Heart left ventricle (tissue), 16 donors: Measurements from ENCODE around the gene XXYLT1. TPM values are rescaled to one million over a fixed set of nuclear protein-coding genes. Genes with fewer than 3 reads are reported as not detected.
"Not testable (repeated sequence)": the region's sequence is repeated elsewhere in the genome, so short reads cannot be mapped to it uniquely, and the experiment has no call there.

Source experiments
- ATAC-seq, 4 donors: fragments of 200-7000 bp; cut with Tn5 transposase; one replicate each; pipeline ENCODE4 v1.9.1; 2020 to 2022; ENCODE audit warnings: moderate library complexity in 4 of 4, mild to moderate bottlenecking in 3 of 4, moderate number of reproducible peaks in 1 of 4
- DNase-seq, 5 donors: peaks; one replicate each; pipeline ENCODE4 v3.0.0-alpha.2; 2020
- H3K27ac ChIP-seq, 12 donors: fragments of 200-600 bp; sonication (generic) in 4 of 12; one replicate each; pipeline versions ENCODE4 v1.5.0 to v1.8.0; 2016 to 2022; ENCODE audit warnings: mild to moderate bottlenecking in 2 of 12
- H3K27me3 ChIP-seq, 9 donors: fragments of 200-600 bp; sonication (generic) in 2 of 9; one replicate each; pipeline versions ENCODE4 v1.5.1 to v1.8.0; 2016 to 2022; ENCODE audit warnings: mild to moderate bottlenecking in 3 of 9
- H3K36me3 ChIP-seq, 9 donors: fragments of 200-600 bp; sonication (generic) in 2 of 9; one replicate each; pipeline versions ENCODE4 v1.5.0 to v1.8.0; 2018 to 2022; ENCODE audit warnings: mild to moderate bottlenecking in 2 of 9
- H3K4me1 ChIP-seq, 12 donors: fragments of 200-600 bp; sonication (generic) in 4 of 12; one replicate each; pipeline versions ENCODE4 v1.5.0 to v1.8.0; 2016 to 2022; ENCODE audit warnings: mild to moderate bottlenecking in 3 of 12
- H3K4me3 ChIP-seq, 12 donors: fragments of 200-600 bp; sonication (generic) in 4 of 12; one replicate each; pipeline versions ENCODE4 v1.5.0 to v1.8.0; 2017 to 2022; ENCODE audit warnings: mild to moderate bottlenecking in 9 of 12, moderate library complexity in 4 of 12
- H3K9me3 ChIP-seq, 12 donors: fragments of 200-600 bp; sonication (generic) in 4 of 12; one replicate each; pipeline versions ENCODE4 v1.5.0 to v1.8.0; 2016 to 2022; ENCODE audit warnings: mild to moderate bottlenecking in 1 of 12
- POLR2A ChIP-seq, 2 donors: fragments of 450-650 bp; IDR thresholded peaks; one replicate each; pipeline ENCODE4 v1.6.1; 2017; ENCODE audit warnings: antibody characterized with exemption in 2 of 2, mild to moderate bottlenecking in 2 of 2, moderate library complexity in 2 of 2
- WGBS, 4 donors: extraction: QIAGEN DNeasy Blood & Tissue Kit in 2 of 4; methylation state at CpG; one replicate each; pipeline versions ENCODE4 v1.1.5 to v1.1.7; 2013 to 2018; 5-methylcytosine and 5-hydroxymethylcytosine counted together
- intact Hi-C, 10 donors: fragments of 100-400 bp; cut with DNase I; formaldehyde crosslinking; loops; one replicate each; pipeline versions ENCODE4 v1.11.1 to v1.14.2; 2022
- polyA plus RNA-seq, 2 donors: library from polyadenylated mRNA; stranded (reverse); fragments of 200-250 nt; gene quantifications; one replicate each; pipeline ENCODE4 v1.2.3, GENCODE V29; 2013
- total RNA-seq, 9 donors: library from RNA; depleted of rRNA in 2 of 9; stranded (reverse); fragments of >200 nt in 2 of 9; fragmentation: NEBNext Ultra II Directional in 3 of 9; extraction: Animal tissue kit (Norgen Biotek cat#: 25700) in 3 of 9; gene quantifications; one replicate each; pipeline versions ENCODE4 v1.1.0 to v1.2.4, GENCODE V29; 2016 to 2023
- TF ChIP-seq, protein P1 (sequence below), 12 donors: fragments of 200-600 bp; sonication (generic) in 4 of 12; IDR thresholded peaks; one replicate each; pipeline versions ENCODE4 v1.5.0 to v1.8.0; 2018 to 2022; ENCODE audit warnings: antibody characterized with exemption in 12 of 12, mild to moderate bottlenecking in 5 of 12
- donor health status: ischemic (EF 13 %, LVEDD 7.1; RV severe dilation, severe dysfunction).
- donor health status: healthy with polysubstance abuse.
- donor health status: DM: no; HTN: yes; CAD: no.
- donor health status: DM: no; HTN: no; CAD: no.
- donor health status: ischemic (EF 25% LVEDD 6.9; RV normal size, moderate dysfunction).
- donor health status: ischemic (EF 25% LVEDD 5.7; RV mildly dilated, moderate dysfunction).
- donor health status: healthy.
- donor health status: DM: yes; HTN: yes; CAD: no.
- donor health status: ischemic (EF 35%, LVEDD 5.7; RV mildly dilated, moderate dysfunction).
- donor health status: nonischemic (EF 11% LVEDD 7.7; RV severe dilation, severe dysfunction).
- donor health status: DM: yes; HTN: yes; CAD: no.
- donor health status: PGD.
- donor health status: ischemic (EF 29% LVEDD 5.4; RV normal size, mild dysfunction).
- donor health status: nonischemic (EF 23%, LVEDD 6.1; RV moderate dilation, normal function).

XXYLT1 gene
- total and polyA plus RNA-seq, 11 donors, result 1.9 to 8.6 (median 4.8) TPM

GRCh38 chr3:195221876-195222617 is 48.9 kb downstream of the XXYLT1 start:
- DNase-seq (no peak), ATAC-seq (peak in 2 of 4 donors; percentile 9 to 10)
- Histone ChIP-seq H3K27ac (peak overlapping the region in 1 of 12 donors; percentile 83), H3K27me3 (no peaks in the 10 kb centered on the region), H3K36me3 (peaks cover 0 to 12% (median 0%) of the 10 kb centered on the region in 9 donors), H3K9me3 (no peaks in the 10 kb centered on the region), H3K4me3 (no peak overlapping the region), H3K4me1 (peaks cover 0 to 30% (median 19%) of the 10 kb centered on the region in 12 donors)
- WGBS, 4 donors, result 88 to 94% (median 91%) methylated on average over 12 to 15 of the region's 15 CpGs
- TF ChIP-seq, protein P1, sequence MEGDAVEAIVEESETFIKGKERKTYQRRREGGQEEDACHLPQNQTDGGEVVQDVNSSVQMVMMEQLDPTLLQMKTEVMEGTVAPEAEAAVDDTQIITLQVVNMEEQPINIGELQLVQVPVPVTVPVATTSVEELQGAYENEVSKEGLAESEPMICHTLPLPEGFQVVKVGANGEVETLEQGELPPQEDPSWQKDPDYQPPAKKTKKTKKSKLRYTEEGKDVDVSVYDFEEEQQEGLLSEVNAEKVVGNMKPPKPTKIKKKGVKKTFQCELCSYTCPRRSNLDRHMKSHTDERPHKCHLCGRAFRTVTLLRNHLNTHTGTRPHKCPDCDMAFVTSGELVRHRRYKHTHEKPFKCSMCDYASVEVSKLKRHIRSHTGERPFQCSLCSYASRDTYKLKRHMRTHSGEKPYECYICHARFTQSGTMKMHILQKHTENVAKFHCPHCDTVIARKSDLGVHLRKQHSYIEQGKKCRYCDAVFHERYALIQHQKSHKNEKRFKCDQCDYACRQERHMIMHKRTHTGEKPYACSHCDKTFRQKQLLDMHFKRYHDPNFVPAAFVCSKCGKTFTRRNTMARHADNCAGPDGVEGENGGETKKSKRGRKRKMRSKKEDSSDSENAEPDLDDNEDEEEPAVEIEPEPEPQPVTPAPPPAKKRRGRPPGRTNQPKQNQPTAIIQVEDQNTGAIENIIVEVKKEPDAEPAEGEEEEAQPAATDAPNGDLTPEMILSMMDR (IDR thresholded peaks at IDR 0.05), result no peak
- no peak for TF ChIP-seq POLR2A (IDR thresholded peaks at IDR 0.05)
- intact Hi-C loops, result no loop called here

- Histone ChIP-seq H3K9me3 (no peaks in the 10 kb centered on the region), H3K27me3 (no peaks in the 10 kb centered on the region), H3K4me3 (no peak overlapping the region), H3K4me1 (peaks cover 0 to 30% (median 19%) of the 10 kb centered on the region in 12 donors), H3K27ac (peak overlapping the region in 1 of 12 donors; percentile 83), H3K36me3 (peaks cover 0 to 10% (median 0%) of the 10 kb centered on the region in 9 donors)
- WGBS, 4 donors, result 80 to 89% (median 81%) methylated on average over 9 of the region's 9 CpGs
- no peak for TF ChIP-seq POLR2A (IDR thresholded peaks at IDR 0.05)
- TF ChIP-seq, protein P1 (IDR thresholded peaks at IDR 0.05), result no peak
- intact Hi-C loops, result no loop called here
- DNase-seq (peak in 1 of 5 donors; percentile 40), ATAC-seq (peak; percentile 37 to 90 (median 86))
These were observed 49.7 kb downstream of the XXYLT1 start for GRCh38 chr3:195221015-195221853.

DNA sequence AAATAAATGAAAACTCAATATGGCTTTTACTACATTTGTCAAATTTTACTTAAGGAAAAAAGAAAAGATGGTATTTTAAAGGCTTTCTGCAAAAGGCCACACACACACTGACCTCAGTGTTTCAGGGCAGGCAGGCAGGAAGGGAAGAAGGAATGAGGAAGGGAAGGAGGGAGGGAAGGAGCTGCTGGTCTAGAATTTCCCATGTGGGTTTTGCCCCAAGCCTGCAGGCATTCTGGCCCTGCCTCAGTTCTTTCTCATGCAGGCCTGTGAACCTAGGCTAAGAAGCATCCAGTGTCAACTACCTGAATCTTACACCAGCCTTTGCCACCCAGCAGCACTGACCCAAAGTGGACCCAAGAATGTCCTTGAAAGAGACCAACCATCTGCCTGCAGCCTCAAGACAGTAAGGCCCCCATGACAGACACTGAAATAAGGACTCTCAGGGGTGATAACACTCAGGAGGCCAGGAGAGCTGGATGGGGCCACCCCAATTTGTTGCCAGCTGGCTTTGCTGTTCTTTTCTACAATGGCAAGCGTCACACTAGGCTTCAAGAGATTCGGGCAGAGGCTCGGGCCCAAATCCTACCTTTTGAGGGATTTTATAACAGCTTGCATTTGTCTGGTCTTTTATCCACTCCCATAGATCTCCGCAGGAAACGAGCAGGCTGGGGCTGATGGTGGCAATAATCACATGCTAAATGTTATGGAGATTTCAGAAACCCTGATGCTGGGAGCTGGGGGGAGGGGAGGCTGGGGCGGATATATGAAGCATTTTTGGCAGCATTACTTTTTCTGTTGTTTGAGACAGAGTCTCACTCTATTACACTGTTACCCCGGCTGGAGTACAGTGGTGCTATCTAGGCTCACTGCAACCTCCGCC is 51.4 kb downstream of the XXYLT1 start:
- no peak overlapping the region for H3K4me3 ChIP-seq
- H3K9me3 ChIP-seq, result no peaks in the 10 kb centered on the region
- WGBS, 4 donors, result 88 to 91% (median 88%) methylated on average over 8 of the region's 8 CpGs
- H3K27me3 ChIP-seq, result no peaks in the 10 kb centered on the region
- ATAC-seq (no peak), DNase-seq (no peak)
- TF ChIP-seq POLR2A (IDR thresholded peaks at IDR 0.05), result no peak
- TF ChIP-seq, protein P1 (IDR thresholded peaks at IDR 0.05), result no peak
- H3K4me1 ChIP-seq, result peaks cover 0 to 30% (median 19%) of the 10 kb centered on the region in 12 donors
- intact Hi-C loops, result no loop called here
- no peak overlapping the region for H3K27ac ChIP-seq
- no peaks in the 10 kb centered on the region for H3K36me3 ChIP-seq

- not testable (repeated sequence) for DNase-seq
These were observed 52.6 kb downstream of the XXYLT1 start for GRCh38 chr3:195218331-195218730.

DNA sequence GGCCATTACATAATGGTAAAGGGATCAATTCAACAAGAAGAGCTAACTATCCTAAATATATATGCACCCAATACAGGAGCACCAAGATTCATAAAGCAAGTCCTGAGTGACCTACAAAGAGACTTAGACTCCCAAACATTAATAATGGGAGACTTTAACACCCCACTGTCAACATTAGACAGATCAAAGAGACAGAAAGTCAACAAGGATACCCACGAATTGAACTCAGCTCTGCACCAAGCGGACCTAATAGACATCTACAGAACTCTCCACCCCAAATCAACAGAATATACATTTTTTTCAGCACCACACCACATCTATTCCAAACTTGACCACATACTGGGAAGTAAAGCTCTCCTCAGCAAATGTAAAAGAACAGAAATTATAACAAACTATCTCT is 55.4 kb downstream of the XXYLT1 start:
- intact Hi-C loops, H3K36me3 ChIP-seq, DNase-seq, H3K4me3 ChIP-seq, H3K27me3 ChIP-seq, H3K9me3 ChIP-seq, H3K4me1 ChIP-seq, H3K27ac ChIP-seq, ATAC-seq: not testable (repeated sequence)
- WGBS, 4 donors, result 92 to 100% (median 98%) methylated on average over 2 of the region's 2 CpGs

More at GRCh38 chr3:195218331-195218730, 52.6 kb downstream of the XXYLT1 start:
- H3K4me3 ChIP-seq, H3K27ac ChIP-seq, H3K36me3 ChIP-seq, intact Hi-C loops, H3K9me3 ChIP-seq, H3K27me3 ChIP-seq, ATAC-seq: not testable (repeated sequence)
- 81 to 96% (median 86%) methylated on average over 2 to 5 of the region's 5 CpGs for WGBS, 4 donors
- H3K4me1 ChIP-seq, result peaks cover 0 to 18% (median 11%) of the 10 kb centered on the region in 12 donors
